HG03159 (cell line): ENCODE data around the gene NKX1-2.
"Not testable (repeated sequence)": the region's sequence is repeated elsewhere in the genome, so short reads cannot be mapped to it uniquely, and the experiment has no call there.

ENCODE experiments used
- ATAC-seq: cut with Tn5 transposase; IDR thresholded peaks from one replicate; pipeline ENCODE4 v1.9.1; 2021; ENCODE audit warnings: mild to moderate bottlenecking, moderate library complexity; ENCODE audit not compliant: unreplicated experiment

The NKX1-2 gene

DNA sequence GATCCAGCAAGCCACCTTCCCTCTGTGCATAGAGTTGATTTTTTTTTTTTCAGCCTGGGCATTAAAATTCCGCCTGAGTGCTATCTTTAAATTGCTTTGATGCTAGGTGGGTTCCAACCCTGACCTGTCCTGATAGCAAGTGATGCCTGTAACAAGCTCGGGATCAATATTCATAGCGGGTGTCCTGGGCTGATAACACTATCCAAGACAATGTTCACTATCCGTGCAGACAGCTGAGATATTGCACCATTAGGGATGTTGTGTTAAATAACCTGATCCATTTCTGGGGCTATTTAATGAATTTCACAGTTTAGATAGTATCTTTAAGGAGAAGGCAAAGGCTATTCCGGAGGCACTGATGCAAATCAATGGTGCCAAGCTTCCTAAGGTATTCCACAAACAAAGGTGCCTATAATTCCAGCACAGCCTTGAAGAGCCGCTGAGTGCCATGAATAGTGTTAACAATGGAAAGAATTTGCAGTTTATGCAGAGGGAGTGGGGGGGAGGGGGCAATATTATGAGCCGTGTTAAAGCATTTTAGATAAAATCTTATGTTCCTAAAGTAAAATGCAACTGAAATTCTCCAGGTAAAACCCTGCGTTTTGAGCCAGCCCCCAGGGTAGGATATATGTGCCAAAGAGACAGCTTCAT, 4.2 kb upstream of the NKX1-2 start:
- no peak for ATAC-seq

DNA sequence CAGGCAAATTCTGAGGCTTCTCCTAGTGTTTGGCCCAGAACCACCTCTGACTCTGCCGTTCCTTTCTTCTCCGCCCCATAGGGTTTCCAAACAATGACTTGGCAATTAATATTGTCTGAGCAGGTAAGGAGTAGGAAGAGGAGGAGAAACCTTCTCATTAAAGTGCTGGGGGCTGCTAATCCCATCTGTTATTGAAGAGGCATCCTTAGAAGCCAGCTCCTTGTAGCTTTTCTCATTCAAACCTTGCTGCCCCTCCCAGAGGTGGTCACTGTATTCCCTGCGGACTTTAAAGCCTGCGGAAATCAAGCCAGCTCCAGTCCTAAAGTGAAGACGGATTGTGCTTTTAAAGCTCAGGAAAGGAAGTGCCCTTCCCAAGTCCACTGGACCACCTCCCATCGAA, 1.4 kb upstream of the NKX1-2 start:
- no peak for ATAC-seq

DNA sequence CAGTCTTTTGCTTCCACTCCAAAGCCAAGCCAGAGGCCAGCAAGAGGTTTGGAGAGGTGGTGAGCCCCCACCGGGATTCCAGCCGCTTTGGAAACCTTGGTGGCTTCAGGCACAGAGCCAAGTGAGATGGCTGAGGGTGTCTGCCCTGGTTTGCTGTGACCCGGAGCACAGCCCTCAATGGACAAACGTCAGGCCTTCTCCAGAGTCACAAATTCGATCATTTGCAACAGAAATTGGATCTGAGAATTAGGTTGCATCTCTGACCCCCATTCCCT, 885 bp upstream of the NKX1-2 start:
- no peak for ATAC-seq

DNA sequence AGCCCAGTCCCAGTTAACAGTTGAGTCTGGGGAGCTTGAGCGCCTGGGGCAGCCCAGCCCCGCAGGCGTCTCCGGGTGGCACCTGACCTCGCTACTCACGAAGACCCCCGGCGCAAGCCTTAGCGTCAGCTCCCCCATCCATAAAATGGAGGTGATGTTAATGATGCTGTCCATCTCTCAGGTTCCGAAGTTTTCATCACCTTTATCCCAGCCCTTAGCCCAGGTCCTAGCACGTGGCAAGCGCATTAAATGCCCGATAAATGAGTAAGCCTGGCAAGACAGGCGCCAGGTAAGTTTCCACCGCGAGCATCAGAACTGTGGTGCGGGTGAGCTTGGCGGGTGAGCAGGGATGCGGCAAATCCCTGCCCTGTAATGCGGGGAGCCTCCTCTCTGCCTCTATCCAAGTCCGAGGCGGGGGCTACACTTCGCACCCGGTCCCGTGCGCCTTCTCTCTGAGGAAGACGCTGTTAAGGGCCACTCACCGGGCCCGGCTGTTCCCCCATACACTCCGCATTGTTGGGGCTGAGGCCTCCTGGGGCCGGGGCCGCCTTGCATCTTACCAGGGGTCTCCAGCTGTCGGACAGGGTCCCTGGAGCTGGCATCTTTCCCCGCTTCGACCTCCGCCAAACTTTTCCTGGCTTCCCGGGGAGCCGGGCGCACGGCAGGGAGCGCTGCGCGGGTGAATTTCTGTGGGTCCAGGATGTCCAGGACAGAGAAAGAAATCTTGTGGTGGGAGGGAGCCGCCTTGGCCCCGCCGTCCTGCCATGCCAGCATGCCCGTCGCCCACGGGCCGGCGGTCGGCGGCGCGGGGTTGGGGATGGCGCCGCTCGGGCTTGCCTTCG, 444 bp downstream of the NKX1-2 start:
- no peak for ATAC-seq

DNA sequence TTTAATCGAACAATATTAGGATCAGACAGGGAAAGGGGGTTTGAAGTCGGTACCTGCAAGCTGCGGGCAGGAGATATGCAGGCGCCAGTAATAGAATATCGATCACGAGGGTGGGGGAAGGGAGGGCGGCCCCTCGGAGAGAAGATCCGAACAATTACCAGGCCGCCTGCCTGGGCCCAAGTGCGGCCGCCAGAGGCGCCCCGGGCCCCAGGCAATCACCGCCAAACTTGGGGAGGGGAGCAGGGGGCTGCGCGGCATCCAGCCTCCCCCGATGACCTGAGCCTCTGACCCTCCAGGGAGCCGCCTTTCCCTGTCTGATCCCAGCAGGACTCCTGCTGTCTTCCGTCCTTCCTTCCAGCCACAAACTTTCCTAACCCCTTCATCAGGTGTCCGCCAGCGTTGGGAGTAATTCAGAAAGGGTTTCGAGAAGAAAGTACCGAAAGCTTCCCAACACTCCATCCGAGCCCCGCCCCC, 1.1 kb downstream of the NKX1-2 start:
- no peak for ATAC-seq

DNA sequence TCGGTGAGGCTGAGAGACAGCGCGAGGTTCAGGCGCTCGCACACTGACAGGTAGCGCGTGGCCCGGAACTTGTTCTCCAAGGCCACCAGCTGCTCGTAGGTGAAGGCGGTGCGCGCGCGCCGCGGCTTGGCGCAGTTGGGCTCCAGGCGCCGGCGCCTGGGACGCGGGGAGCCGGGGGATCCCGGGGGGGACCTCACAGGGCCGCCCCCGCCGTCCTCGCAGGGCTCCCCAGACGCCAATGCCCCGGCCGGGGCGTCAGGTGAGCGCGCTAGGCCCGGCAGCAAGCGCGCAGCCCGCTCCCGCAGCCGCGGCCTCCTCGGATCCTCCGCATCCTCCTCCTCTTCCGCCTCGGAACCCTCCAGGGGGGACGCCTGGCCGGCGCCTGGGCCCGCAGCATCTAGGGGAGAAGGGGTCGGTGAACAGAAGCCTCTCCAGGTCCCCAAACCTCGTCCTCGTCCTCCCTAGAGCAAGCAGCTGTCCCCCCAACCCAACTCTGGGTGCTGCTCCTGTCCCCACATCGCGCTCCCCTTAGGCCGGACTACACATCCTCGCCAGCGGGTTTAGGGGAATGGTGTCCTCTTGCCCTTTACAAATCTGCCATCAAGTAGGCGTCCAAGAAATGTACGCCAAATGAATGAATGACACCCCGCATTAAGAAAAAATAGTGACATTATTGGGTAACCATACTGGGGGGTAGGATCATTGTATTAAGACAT, 1.9 kb downstream of the NKX1-2 start:
- no peak for ATAC-seq

DNA sequence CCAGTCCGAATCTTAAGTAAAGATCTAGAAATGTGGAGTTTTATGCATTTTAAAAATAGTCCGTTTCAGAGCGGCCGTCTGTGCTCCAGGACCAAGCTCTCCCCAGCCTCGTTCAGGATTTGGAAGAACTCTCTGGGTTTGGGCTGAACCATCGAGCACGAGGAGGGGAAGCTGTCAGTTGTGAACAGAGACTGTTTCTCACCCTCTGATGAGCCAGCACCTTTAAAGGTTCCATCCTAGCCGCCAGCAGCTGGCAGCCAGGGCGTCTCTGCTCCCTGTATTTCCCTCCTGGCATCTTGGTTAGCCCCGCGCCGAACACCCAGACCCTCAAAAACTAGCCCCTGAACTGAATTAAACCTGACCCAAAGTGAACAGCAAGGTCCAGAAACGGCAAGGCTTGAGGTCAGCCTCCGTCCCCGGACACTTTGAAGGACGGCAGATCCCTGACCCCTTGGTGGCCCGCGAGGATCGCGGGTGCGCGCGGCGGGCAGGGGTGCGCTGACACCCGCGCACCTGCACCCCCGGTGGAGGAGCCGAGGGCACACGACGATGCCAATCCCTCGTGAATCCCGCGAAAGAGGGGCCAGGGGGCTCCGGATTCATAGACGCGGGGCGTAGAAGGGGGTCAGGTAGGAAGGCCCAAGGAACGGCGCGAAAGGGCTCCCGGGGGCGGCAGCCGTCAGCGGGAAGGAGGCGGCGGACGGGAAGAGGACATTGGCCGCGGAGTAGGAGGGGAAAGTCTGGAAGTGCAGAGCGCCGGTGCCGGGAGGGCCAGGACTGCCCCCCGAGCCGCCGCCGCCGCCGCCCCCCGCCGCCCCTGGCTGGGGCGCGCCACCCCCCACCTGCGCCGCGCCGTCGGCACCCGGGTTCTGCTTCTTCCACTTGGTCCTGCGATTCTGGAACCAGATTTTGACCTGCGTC, 2.7 kb downstream of the NKX1-2 start:
- no peak for ATAC-seq

DNA sequence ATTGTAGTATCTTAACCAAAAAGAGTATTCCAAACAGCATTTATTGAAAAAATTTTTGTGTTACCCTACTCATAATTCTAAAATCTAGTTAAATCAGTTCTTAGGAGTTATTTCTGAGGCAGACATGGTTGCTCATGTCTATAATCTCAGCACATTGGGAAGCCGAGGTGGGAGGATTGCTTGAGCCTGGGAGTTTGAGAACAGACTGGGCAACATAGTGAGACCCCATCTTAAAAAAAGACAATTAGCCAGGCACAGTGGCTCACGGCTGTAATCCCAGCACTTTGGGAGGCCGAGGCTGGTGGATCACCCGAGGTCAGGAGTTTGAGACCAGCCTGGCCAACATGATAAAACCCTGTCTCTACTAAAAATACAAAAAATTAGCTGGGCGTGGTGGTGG, 8.1 kb downstream of the NKX1-2 start:
- not testable (repeated sequence) for ATAC-seq

DNA sequence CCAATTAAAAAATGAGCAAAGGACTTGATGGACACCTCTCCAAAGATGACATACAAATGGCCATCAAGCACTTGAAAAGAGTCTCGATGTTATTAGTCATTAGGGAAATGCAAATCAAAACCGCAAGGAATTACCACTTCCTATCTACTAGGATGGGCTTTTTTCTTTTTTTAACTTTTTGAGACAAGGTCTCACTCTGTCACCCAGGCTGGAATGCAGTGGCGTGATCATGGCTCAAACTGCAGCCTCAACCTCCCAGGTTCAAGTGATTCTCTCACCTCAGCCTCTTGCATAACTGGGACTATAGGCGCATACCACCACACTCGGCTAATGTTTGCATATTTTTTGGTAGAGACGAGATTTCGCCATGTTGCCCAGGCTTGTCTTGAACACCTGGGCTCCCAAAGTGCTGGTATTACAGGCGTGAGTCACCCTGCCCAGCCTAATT, 13.6 kb downstream of the NKX1-2 start:
- no peak for ATAC-seq

DNA sequence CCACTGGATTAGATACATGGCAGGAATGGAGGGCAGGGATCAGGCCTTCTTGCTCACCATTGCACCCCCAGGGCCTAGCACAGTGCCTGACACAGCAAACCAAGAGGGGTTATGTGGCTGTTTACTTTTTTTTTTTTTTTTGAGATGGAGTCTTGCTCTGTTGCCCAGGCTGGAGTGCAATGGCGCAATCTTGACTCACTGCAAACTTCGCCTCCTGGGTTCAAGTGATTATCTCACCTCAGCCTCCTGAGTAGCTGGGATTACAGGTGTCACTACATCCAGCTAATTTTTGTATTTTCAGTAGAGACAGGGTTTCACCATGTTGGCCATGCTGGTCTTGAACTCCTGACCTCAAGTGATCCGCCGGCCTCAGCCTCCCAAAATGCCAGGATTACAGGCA, 14.2 kb downstream of the NKX1-2 start:
- ATAC-seq = not testable (repeated sequence)

DNA sequence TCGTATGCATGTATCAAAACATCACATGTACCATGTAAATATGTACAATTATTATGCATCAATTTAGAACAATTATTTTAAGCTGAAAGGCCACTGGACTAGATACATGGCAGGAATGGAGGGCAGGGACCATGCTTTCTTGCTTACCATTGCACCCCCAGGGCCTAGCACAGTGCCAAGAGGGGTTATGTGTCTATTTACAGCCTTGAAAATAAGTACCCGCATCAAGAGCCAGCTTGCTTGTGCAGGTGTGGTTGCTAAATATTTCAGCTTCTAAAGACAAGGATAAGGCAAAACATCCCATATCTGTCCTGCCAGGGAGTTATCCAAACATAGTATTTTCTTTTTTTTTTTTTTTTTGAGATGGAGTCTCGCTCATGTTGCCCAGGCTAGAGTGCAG, 16.4 kb downstream of the NKX1-2 start:
- no peak for ATAC-seq

DNA sequence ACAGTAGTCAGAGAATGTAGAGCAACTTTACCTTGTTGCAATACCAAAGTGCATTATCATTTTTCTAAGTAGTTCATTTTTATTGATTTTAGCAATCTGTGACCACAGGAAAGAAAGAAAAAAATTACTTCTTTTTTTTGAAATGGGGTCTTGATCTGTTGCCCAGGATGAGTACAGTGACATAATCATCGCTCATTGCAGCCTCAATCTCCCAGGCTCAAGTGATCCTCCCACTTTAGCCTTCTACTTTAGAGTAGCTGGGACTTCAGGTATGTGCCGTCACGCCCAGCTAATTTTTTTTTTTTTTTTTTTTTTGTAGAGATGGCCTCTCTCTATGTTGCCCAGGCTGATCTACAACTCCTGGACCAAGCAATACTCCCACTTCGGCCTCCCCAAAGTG, 19.8 kb downstream of the NKX1-2 start:
- ATAC-seq = no peak

DNA sequence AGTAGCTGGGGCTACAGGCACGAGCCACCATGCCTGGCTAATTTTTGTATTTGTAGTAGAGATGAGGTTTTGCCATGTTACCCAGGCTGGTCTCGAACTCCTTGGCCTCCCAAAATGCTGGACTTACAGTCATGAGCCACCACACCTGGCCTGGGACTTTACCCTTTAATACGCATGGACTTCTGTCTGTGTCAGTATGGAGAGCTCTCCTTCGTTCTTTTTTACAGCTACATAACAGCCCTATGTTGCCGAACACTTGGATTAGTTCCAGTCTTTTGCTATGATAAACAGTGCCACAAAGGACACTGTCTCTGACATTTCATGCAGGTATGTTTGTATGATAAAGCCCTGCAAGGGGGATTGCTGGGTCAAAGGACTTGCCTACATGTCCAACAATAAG, 20.3 kb downstream of the NKX1-2 start:
- no peak for ATAC-seq

DNA sequence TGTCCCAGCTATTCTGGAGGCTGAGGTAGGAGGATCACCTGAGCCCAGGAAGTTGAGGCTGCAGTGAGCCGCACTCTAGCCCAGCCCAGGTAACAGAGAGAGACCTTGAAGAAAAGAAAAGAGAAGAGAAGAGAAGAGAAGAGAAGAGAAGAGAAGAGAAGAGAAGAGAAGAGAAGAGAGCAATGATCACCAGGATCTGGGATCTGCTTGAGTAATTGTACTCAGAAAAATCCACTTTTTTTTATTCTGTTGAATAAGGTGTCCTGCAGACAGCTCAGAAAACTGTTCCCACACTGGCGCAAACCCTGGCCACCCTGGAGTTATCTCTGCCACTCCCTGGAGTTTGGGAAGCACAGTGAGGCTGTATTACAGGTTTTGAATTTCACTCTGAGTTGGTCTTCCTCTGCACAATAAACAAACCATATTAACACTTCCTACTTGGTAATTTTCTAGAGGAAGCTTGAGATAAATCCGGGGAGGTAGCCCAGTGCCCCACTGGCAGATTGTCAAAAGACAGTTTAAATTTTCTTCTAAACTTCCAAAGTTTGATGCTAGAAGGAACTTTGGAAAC, 21.5 kb downstream of the NKX1-2 start:
- no peak for ATAC-seq

DNA sequence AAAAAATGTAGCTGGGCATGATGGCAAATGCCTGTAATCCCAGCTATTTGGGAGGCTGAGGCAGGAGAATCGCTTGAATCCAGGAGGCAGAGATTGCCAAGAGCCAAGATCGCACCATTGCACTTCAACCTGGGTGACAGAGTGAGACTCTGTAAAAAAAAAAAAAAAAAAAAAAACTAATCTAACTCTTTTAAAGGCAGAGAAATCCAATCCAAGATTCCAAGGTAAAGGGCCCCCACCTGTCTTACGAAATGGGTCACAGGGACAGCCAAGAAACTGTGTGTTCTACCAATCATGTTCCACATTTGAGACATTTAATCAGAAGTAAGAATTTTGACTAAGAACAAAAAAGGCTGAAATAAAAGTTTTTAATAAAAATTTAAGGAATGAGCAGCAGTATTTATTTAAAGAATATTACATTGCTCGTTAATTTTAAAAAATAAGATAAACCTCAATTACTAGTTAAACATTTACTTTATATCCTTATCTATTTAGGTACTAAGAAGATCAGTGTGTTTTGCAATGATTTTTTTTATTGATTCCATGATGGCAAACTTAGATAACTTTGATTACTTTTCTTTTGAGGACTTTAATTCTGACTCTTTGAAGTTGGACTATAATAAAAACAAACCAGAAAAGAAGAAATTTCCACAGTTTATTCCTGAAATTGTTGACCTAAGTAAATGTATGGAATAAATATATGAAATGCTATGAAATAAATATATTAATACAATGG, 24.4 kb downstream of the NKX1-2 start:
- ATAC-seq = no peak

DNA sequence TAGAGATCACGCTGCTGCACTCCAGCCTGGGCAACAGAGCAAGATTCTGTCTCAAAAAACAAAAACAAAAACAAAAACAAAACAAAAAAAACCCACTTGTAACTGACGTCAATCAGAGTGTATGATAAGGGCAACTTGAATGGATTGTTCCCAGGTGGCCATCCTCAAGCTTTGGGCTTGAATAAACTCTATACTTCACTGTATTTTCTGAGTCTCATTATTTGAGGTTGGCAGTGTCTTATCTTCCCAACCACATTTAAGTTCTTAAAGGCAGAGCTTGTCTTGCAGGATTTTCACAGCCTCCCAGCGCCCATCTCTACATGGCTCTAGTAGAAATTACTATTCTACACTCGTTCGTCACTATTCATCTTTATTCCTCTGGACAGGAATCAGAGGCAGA, 26.0 kb downstream of the NKX1-2 start:
- ATAC-seq = no peak

DNA sequence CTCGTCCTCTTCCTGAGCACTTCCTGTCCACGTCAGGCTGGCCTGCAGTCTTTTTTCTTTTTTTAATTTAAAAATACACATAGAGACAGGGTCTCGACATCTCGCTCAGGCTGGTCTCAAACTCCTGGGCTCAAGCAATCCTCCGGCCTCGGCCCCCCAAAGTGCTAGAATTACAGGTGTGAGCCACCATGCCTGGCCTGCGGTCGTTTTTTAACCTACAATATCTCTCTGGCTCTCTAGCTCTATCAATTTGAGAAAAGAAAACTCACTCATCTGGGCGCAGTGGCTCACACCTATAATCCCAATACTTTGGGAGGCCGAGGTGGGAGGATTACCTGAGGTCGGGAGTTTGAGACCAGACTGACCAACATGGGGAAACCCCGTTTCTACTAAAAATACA, 27.1 kb downstream of the NKX1-2 start:
- no peak for ATAC-seq

DNA sequence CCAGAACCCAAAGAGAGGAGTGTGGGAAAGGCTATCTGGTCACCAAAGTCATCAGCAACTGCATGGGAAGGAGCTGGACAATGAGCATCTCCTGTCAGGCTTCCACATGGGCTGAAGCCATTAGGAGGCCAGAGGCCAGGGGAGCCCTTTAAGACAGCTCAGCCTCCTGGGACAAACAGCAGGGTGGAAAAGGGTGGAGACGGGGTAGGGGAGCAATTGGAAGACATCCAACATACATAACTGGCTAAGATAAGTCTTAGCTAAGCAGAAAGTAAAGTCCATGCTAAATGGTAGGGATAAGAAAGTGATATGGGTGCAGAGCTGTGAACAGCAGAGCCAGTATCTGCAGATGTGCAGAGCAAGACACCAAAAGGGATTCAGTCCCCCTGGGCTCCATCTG, 29.6 kb downstream of the NKX1-2 start:
- no peak for ATAC-seq

DNA sequence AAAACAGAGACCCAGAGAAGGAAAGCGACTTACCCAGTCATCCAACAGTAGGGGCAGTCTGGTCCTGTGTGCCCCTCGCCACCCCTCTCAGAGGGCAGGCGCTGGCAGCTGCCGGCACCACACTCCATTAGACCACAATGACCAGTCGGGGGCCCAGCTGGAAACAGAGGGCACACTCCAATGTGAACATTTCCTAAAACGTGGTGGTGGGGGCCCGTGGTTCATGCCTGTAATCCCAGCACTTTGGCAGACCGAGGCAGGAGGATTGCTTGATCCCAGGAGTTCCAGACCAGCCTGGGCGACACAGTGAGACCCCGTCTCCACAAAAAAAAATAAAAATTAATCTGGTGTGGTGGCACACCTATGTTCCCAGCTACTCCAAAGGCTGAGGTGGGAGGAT, 30.2 kb downstream of the NKX1-2 start:
- ATAC-seq = no peak
